ENCODE measurements around the gene FN3KRP.

- no peak for TF ChIP-seq CTCF (IDR thresholded peaks at IDR 0.05)
- no peak for TF ChIP-seq POLR2A (IDR thresholded peaks at IDR 0.05)
Observed at GRCh38 chr17:82693168-82693867, 23.2 kb upstream of the FN3KRP start.
